Karpas-422 (cell line): ENCODE results near the gene STARD10. TPM values are rescaled to one million over a fixed set of nuclear protein-coding genes. Genes with fewer than 3 reads are reported as not detected.

ENCODE experiments used
- DNase-seq: peaks from one replicate; pipeline ENCODE4 v3.0.0-alpha.2; 2015
- H2AFZ ChIP-seq: fragments of 200-600 bp; sonication (generic); 2 replicates; pipeline ENCODE4 v1.6.1; 2014; ENCODE audit warnings: antibody characterized with exemption, low read length, mixed read lengths
- H3K27ac ChIP-seq: fragments of 200-600 bp; sonication (generic); 2 replicates; pipeline ENCODE4 v1.5.1; 2014; ENCODE audit warnings: mild to moderate bottlenecking, low read length, moderate library complexity
- H3K27me3 ChIP-seq: fragments of 200-600 bp; sonication (generic); 2 replicates; pipeline ENCODE4 v1.6.1; 2014; ENCODE audit warnings: low read length, mixed read lengths
- H3K36me3 ChIP-seq: fragments of 200-600 bp; sonication (generic); 2 replicates; pipeline ENCODE4 v1.6.1; 2014; ENCODE audit warnings: low read length, mixed read lengths; ENCODE audit not compliant: insufficient read depth
- H3K4me1 ChIP-seq: fragments of 200-600 bp; sonication (generic); 2 replicates; pipeline ENCODE4 v1.6.1; 2014; ENCODE audit warnings: mild to moderate bottlenecking, low read length, mixed read lengths
- H3K4me2 ChIP-seq: fragments of 200-600 bp; sonication (generic); 2 replicates; pipeline ENCODE4 v1.6.1; 2014; ENCODE audit warnings: low read length, low read depth, mild to moderate bottlenecking; ENCODE audit not compliant: poor library complexity, severe bottlenecking
- H3K4me3 ChIP-seq: fragments of 200-600 bp; sonication (generic); 2 replicates; pipeline ENCODE4 v1.5.1; 2014; ENCODE audit warnings: mild to moderate bottlenecking, antibody characterized with exemption, low read length, mixed read lengths
- H3K79me2 ChIP-seq: fragments of 200-600 bp; sonication (generic); 2 replicates; pipeline ENCODE4 v1.6.1; 2014; ENCODE audit warnings: mild to moderate bottlenecking, low read length, mixed read lengths
- H3K9ac ChIP-seq: fragments of 200-600 bp; sonication (generic); 2 replicates; pipeline ENCODE4 v1.6.0; 2014; ENCODE audit warnings: low read length
- H3K9me2 ChIP-seq: fragments of 200-600 bp; sonication (generic), shearing (Covaris generic); replicated peaks from 2 replicates; pipeline ENCODE4 v1.6.0; 2014; ENCODE audit warnings: mild to moderate bottlenecking, low read length, moderate library complexity; ENCODE audit not compliant: insufficient read depth
- H3K9me3 ChIP-seq: fragments of 300-700, 200-600 bp; sonication (generic); 2 replicates; pipeline ENCODE4 v1.6.1; 2014; ENCODE audit warnings: low read length, mixed read lengths
- H4K20me1 ChIP-seq: fragments of 200-600 bp; sonication (generic); 2 replicates; pipeline ENCODE4 v1.6.1; 2014; ENCODE audit warnings: mild to moderate bottlenecking, antibody characterized with exemption, low read length, low read depth; ENCODE audit not compliant: insufficient read depth
- total RNA-seq: library from RNA; depleted of rRNA; stranded (reverse); fragments of >200 nt; shearing (Covaris generic); gene quantifications from 2 replicates; pipeline ENCODE4 v1.2.3, GENCODE V29; 2014; ENCODE audit warnings: low replicate concordance

Gene STARD10
- total RNA-seq, 1 experiment from 2014 or later = 4.7 TPM

GRCh38 chr11:72732329-72732728, 61.5 kb downstream of the STARD10 start:
- Histone ChIP-seq H3K9ac (no peak overlapping the region), H2AFZ (no peak overlapping the region), H3K27ac (no peak overlapping the region), H3K79me2 (peaks cover 95% of the 10 kb centered on the region), H3K4me3 (no peak overlapping the region), H4K20me1 (no peaks in the 10 kb centered on the region), H3K9me3 (no peaks in the 10 kb centered on the region; the same call in 1 of the 2 replicates), H3K27me3 (no peaks in the 10 kb centered on the region), H3K4me1 (peaks cover 41% of the 10 kb centered on the region), H3K4me2 (no peak overlapping the region), H3K36me3 (peaks cover 22% of the 10 kb centered on the region), H3K9me2 (no peaks in the 10 kb centered on the region)
- DNase-seq = no peak

DNA sequence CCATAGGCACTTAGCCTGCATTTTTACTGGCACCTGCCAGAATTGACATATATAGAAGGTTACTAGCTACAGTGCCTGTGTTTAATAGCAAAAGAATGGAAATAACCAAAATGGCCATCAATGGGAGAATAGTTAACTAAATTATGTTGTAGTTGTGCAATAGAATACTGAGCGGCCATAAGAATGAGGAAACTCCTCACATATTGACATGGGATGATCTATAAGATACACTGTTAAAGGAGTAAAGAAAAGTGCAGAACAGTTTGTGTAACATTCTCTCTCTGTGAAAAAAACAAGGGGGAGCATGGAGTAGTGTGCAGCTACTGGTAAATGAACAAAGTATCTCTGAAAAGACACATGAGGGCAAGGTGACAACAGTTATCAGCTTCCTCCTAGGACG, 63.1 kb downstream of the STARD10 start:
- H3K4me3 ChIP-seq = no peak overlapping the region
- H2AFZ ChIP-seq = no peak overlapping the region
- H3K9me3 ChIP-seq = no peaks in the 10 kb centered on the region; the same call in 1 of the 2 replicates
- no peak overlapping the region for H3K4me2 ChIP-seq
- H3K4me1 ChIP-seq = peaks cover 32% of the 10 kb centered on the region
- H4K20me1 ChIP-seq = peaks cover 5% of the 10 kb centered on the region; the same call in 1 of the 2 replicates
- H3K27me3 ChIP-seq = no peaks in the 10 kb centered on the region
- no peak for DNase-seq
- peak overlapping the region; percentile 24; the same call in 1 of the 2 replicates for H3K27ac ChIP-seq
- no peak overlapping the region for H3K9ac ChIP-seq
- H3K79me2 ChIP-seq = peaks cover 90% of the 10 kb centered on the region
- H3K9me2 ChIP-seq = no peaks in the 10 kb centered on the region
- H3K36me3 ChIP-seq = peaks cover 22% of the 10 kb centered on the region

DNA sequence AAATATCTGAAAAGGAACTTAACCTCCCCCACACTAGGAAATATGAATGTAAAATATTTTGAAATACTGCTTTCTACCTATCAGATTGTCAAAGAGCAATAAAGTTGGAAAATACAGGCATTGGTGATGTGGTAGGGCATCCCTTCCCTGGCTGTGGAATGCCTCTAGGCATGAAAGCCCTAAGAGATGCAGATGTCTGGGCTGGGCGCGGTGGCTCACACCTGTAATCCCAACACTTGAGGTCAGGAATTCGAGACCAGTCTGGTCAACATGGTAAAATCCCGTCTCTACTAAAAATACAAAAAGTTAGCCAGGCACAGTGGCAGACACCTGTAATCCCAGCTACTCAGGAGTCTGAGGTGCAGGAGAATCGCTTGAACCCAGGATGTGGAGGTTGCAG, 63.6 kb downstream of the STARD10 start:
- Histone ChIP-seq H3K9me3 (no peaks in the 10 kb centered on the region; the same call in 1 of the 2 replicates), H3K4me3 (no peak overlapping the region), H3K9me2 (no peaks in the 10 kb centered on the region), H3K27ac (peak overlapping the region; percentile 67), H3K79me2 (peaks cover 90% of the 10 kb centered on the region), H2AFZ (no peak overlapping the region), H3K9ac (peak overlapping the region; percentile 7; the same call in 1 of the 2 replicates), H3K27me3 (no peaks in the 10 kb centered on the region), H3K4me1 (peaks cover 37% of the 10 kb centered on the region), H4K20me1 (peaks cover 9% of the 10 kb centered on the region), H3K4me2 (peak overlapping the region; percentile 35), H3K36me3 (peaks cover 22% of the 10 kb centered on the region)
- DNase-seq = no peak

DNA sequence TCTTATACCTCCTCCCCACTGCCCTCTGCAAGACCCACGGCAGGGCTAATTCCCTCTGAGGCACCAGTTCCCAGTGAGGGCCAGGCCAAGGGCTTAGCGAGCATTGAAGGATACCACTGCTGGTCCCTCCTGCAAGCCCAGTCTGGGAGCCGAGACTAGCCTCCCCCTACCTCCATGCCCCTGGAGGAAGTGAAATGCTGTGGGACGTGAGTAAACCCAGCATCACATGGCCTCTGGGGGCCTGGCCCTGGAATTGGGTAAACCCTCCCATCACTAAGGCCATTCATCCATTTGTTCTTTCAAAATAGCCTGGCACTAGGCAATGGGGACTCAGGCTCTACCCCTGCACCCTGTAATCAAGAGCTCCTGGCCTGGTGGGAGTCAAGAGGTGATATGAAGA, 66.3 kb downstream of the STARD10 start:
- H3K4me3 ChIP-seq = no peak overlapping the region
- H3K4me2 ChIP-seq = no peak overlapping the region
- no peak overlapping the region for H3K9ac ChIP-seq
- H4K20me1 ChIP-seq = peaks cover 18% of the 10 kb centered on the region
- H3K4me1 ChIP-seq = peaks cover 59% of the 10 kb centered on the region
- no peak overlapping the region for H2AFZ ChIP-seq
- no peaks in the 10 kb centered on the region for H3K27me3 ChIP-seq
- H3K27ac ChIP-seq = peak overlapping the region; percentile 42
- H3K9me3 ChIP-seq = no peaks in the 10 kb centered on the region
- DNase-seq = no peak
- peaks cover 12% of the 10 kb centered on the region for H3K36me3 ChIP-seq
- no peaks in the 10 kb centered on the region for H3K9me2 ChIP-seq
- H3K79me2 ChIP-seq = peaks cover 88% of the 10 kb centered on the region

DNA sequence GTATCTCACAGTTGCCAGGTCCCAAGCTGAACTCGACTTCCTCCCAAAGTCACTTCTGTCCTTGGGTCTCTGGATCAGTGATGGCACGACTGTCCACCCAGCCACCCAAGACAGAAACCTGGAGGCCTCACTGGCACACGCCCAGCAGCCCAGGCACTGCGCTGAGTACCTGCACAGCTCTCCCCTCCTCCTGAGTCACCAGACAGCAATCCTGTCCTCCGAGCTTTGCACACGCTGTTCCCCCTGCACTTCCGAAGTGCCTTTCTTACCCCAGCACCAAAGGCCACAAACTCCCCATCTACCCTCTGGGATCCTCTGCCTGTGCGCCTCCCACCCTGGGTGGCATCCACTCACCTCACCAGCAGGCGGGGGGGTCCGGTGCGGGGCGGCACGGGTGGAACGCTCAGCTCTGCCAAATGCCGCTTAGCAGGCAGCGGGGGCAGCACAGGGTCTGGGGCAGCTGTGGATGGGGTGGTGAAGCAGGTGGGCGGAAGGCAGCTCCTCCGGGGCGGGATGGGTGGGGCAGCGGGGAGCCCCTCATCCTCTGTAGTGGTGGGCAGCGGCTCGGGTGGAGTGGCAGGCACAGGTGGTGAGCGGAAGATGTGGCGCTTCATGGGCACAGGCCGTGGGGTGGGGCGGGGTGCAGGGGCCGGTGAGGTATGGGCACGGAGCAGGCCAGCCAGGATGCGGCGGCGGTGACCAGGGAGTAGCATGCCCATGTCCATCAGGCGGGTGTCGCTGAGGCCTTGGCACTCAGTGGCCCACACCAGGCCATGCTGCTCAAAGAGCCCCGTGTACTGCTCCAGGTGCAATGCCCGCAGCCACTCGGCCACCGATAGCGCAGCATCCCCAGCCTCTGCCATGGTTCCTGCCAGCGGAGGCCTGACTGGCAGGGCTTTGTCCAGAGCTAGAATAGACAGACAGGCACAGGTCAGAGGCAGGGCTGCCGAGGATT, 67.3 kb downstream of the STARD10 start:
- Histone ChIP-seq H3K4me2 (no peak overlapping the region), H3K9ac (no peak overlapping the region), H3K9me3 (no peaks in the 10 kb centered on the region), H3K79me2 (peaks cover 91% of the 10 kb centered on the region), H3K9me2 (no peaks in the 10 kb centered on the region), H4K20me1 (peaks cover 22% of the 10 kb centered on the region), H3K4me3 (no peak overlapping the region), H3K36me3 (peaks cover 2% of the 10 kb centered on the region; the same call in 1 of the 2 replicates), H3K27me3 (no peaks in the 10 kb centered on the region), H2AFZ (no peak overlapping the region), H3K4me1 (peaks cover 67% of the 10 kb centered on the region), H3K27ac (no peak overlapping the region)
- DNase-seq = no peak

- no peak for DNase-seq
- Histone ChIP-seq H3K4me3 (no peak overlapping the region), H3K27me3 (no peaks in the 10 kb centered on the region), H3K4me1 (peaks cover 74% of the 10 kb centered on the region), H3K4me2 (no peak overlapping the region), H3K79me2 (peaks cover 91% of the 10 kb centered on the region), H3K27ac (no peak overlapping the region), H3K9me3 (no peaks in the 10 kb centered on the region), H2AFZ (no peak overlapping the region), H3K9ac (no peak overlapping the region), H4K20me1 (peaks cover 29% of the 10 kb centered on the region), H3K36me3 (no peaks in the 10 kb centered on the region), H3K9me2 (no peaks in the 10 kb centered on the region)
Observed at GRCh38 chr11:72725724-72726028, 68.2 kb downstream of the STARD10 start.

DNA sequence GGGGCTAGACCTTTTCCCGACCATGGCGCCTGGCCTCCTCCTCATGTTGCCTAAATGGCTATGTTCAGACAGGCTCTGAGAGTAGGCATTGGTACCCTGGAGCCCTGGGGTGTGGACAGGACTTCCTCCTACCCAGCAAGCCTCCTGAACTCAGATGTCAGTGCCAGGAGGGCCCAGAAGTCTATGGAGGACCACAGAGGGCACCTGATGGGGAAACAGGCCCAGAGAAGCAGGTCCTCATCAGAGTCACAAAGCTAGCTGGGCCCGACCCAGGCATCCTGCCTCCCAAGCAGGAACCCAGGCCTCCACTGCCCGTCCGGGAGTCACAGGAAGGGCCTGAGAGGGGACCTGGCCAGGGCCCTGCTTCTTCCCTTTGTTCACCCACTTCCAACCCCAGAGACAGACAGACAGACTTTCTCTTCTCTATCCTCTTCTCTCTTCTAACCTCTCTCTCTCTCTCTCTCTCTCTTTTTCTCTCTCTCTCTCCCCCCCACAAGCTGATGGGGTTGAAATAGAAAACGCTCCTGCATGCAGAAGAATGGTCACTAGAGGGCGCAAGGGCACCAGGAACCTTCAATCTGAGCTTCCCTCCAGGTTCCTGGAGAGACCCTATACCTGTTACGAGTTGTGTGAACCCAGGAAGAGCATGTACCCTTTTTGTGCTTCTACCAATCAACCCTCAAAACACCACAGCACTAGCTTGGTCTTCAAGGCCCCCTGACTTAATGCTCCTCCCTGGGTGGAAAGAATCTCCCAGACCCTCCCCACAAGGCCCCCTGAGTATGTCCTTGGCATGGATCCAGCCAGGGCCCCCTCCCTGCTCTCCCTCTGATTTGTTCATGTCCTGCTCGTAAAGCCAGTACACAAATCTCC, 68.8 kb downstream of the STARD10 start:
- H4K20me1 ChIP-seq = peaks cover 34% of the 10 kb centered on the region
- H3K27ac ChIP-seq = peak overlapping the region; percentile 31; the same call in 1 of the 2 replicates
- no peaks in the 10 kb centered on the region for H3K9me2 ChIP-seq
- no peaks in the 10 kb centered on the region for H3K9me3 ChIP-seq
- no peak overlapping the region for H2AFZ ChIP-seq
- H3K9ac ChIP-seq = no peak overlapping the region
- H3K36me3 ChIP-seq = no peaks in the 10 kb centered on the region
- H3K79me2 ChIP-seq = peaks cover 91% of the 10 kb centered on the region
- H3K4me2 ChIP-seq = no peak overlapping the region
- H3K27me3 ChIP-seq = no peaks in the 10 kb centered on the region
- H3K4me1 ChIP-seq = peaks cover 74% of the 10 kb centered on the region
- peak; percentile 95 for DNase-seq
- no peak overlapping the region for H3K4me3 ChIP-seq

DNA sequence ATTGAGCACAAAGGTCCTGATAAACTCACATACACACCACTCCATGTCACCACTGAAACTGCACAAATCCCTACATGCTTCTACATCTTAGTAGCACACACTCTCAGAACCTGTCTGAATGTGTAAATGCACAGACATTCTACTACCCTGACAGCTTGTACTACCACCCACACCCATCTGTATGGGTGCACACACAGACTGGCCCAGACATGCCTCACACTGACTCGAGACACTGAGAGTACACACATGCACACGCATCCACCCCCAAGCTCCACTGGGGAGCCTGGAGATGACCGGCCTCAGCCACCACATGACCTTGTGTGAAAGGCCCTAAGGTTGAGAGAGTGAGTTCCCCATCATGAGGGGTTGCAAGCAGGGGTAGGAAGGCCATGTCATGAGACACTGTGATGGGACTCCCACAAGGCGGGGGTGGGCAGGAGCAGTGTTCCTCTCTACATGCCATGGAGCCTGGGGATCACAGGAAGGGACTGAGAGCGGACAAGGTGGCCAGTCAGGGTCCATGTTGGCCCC, 69.8 kb downstream of the STARD10 start:
- peaks cover 44% of the 10 kb centered on the region for H4K20me1 ChIP-seq
- H3K79me2 ChIP-seq = peaks cover 91% of the 10 kb centered on the region
- no peak for DNase-seq
- H3K4me2 ChIP-seq = no peak overlapping the region
- H3K27me3 ChIP-seq = no peaks in the 10 kb centered on the region
- peaks cover 74% of the 10 kb centered on the region for H3K4me1 ChIP-seq
- H3K36me3 ChIP-seq = no peaks in the 10 kb centered on the region; the same call in 1 of the 2 replicates
- no peak overlapping the region for H3K9ac ChIP-seq
- no peaks in the 10 kb centered on the region for H3K9me2 ChIP-seq
- no peak overlapping the region for H3K27ac ChIP-seq
- no peaks in the 10 kb centered on the region for H3K9me3 ChIP-seq
- no peak overlapping the region for H3K4me3 ChIP-seq
- no peak overlapping the region for H2AFZ ChIP-seq
